Measurements from ENCODE around the gene CCR8. TPM values are rescaled to one million over a fixed set of nuclear protein-coding genes. Genes with fewer than 3 reads are reported as not detected.

CCR8 gene
- polyA plus RNA-seq, 1 donor, result 0.09 TPM

GRCh38 chr3:39289107-39289506, 40.4 kb upstream of the CCR8 start:
- Histone ChIP-seq H3K27ac (ENCODE audit: low read length) (no peak overlapping the region), H3K27me3 (ENCODE audit: control insufficient read depth, insufficient read depth, low read length) (no peaks in the 10 kb centered on the region), H3K9me3 (ENCODE audit: control insufficient read depth, low read depth, low read length) (no peaks in the 10 kb centered on the region), H3K4me1 (ENCODE audit: control insufficient read depth, insufficient read depth, low read length) (peaks cover 7% of the 10 kb centered on the region), H3K36me3 (ENCODE audit: control insufficient read depth, insufficient read depth, low read length) (no peaks in the 10 kb centered on the region), H3K4me3 (ENCODE audit: low read length) (no peak overlapping the region)
- WGBS (ENCODE audit: insufficient coverage, low lambda C conversion rate), result no CpG with 5 or more reads among the region's 4 CpGs
- no peak for DNase-seq

- no peak overlapping the region for H3K27ac ChIP-seq (ENCODE audit: low read length)
- peak in 1 of 2 donors; percentile 58 for DNase-seq
- no peaks in the 10 kb centered on the region for H3K9me3 ChIP-seq (ENCODE audit: control insufficient read depth, low read depth, low read length)
- peaks cover 7% of the 10 kb centered on the region for H3K4me1 ChIP-seq (ENCODE audit: control insufficient read depth, insufficient read depth, low read length)
- no CpG with 5 or more reads among the region's 4 CpGs for WGBS (ENCODE audit: insufficient coverage, low lambda C conversion rate)
- no peaks in the 10 kb centered on the region for H3K27me3 ChIP-seq (ENCODE audit: control insufficient read depth, insufficient read depth, low read length)
- no peaks in the 10 kb centered on the region for H3K36me3 ChIP-seq (ENCODE audit: control insufficient read depth, insufficient read depth, low read length)
- H3K4me3 ChIP-seq (ENCODE audit: low read length), result no peak overlapping the region
Observed at GRCh38 chr3:39290255-39290654, 39.3 kb upstream of the CCR8 start.

GRCh38 chr3:39291903-39292329, 37.6 kb upstream of the CCR8 start:
- Histone ChIP-seq H3K27ac (ENCODE audit: low read length) (no peak overlapping the region), H3K4me1 (ENCODE audit: control insufficient read depth, insufficient read depth, low read length) (peaks cover 7% of the 10 kb centered on the region), H3K4me3 (ENCODE audit: low read length) (no peak overlapping the region), H3K27me3 (ENCODE audit: control insufficient read depth, insufficient read depth, low read length) (no peaks in the 10 kb centered on the region), H3K9me3 (ENCODE audit: control insufficient read depth, low read depth, low read length) (no peaks in the 10 kb centered on the region), H3K36me3 (ENCODE audit: control insufficient read depth, insufficient read depth, low read length) (no peaks in the 10 kb centered on the region)
- WGBS (ENCODE audit: insufficient coverage, low lambda C conversion rate), result no CpG with 5 or more reads among the region's 5 CpGs
- peak; percentile 31 to 46 for DNase-seq

- Histone ChIP-seq H3K4me3 (ENCODE audit: low read length) (no peak overlapping the region), H3K36me3 (ENCODE audit: control insufficient read depth, insufficient read depth, low read length) (no peaks in the 10 kb centered on the region), H3K27ac (ENCODE audit: low read length) (no peak overlapping the region), H3K9me3 (ENCODE audit: control insufficient read depth, low read depth, low read length) (peaks cover under 1% of the 10 kb centered on the region), H3K4me1 (ENCODE audit: control insufficient read depth, insufficient read depth, low read length) (peaks cover 7% of the 10 kb centered on the region), H3K27me3 (ENCODE audit: control insufficient read depth, insufficient read depth, low read length) (no peaks in the 10 kb centered on the region)
- DNase-seq, result no peak
- WGBS (ENCODE audit: insufficient coverage, low lambda C conversion rate), result no CpG with 5 or more reads among the region's 4 CpGs
Observed at GRCh38 chr3:39292961-39293360, 36.5 kb upstream of the CCR8 start.

DNA sequence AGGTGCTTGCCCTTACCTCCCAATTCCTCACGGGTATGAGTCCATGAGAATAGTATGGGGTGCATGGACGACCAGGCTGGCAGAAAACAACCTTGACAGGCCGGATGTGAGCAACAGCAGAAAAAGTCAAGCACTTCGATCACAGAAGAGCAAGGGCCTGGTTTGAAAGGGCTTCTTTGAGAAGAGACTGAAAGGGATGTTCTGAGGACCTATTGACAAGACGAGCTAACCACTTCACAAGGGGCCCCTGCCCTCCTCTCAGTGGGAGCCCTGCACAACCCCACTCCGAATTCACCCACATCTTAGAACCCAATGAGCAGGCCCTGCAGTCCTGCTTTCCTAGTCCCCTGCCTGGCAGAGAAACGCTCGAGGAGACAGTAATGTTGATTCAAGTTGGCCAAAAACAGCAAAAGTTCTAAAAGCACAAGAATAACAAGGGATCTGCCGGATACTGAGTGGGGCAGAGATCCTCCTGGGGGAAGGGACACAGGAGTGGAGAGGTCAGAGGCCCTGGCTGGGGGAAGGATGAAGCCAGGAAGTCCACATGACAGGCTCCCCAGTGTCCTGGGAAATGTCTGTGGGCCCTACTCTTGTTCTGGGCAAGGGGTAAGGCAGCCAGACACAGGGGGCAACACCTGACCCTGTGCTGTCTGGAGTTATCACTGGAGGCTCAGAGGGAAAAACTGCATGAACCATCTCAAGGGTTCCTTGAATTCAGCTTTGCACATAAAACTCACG, 34.9 kb upstream of the CCR8 start:
- H3K9me3 ChIP-seq (ENCODE audit: control insufficient read depth, low read depth, low read length), result peaks cover 10% of the 10 kb centered on the region
- no peak overlapping the region for H3K27ac ChIP-seq (ENCODE audit: low read length)
- no peak for DNase-seq
- H3K36me3 ChIP-seq (ENCODE audit: control insufficient read depth, insufficient read depth, low read length), result no peaks in the 10 kb centered on the region
- H3K4me3 ChIP-seq (ENCODE audit: low read length), result no peak overlapping the region
- H3K4me1 ChIP-seq (ENCODE audit: control insufficient read depth, insufficient read depth, low read length), result peaks cover 3% of the 10 kb centered on the region
- H3K27me3 ChIP-seq (ENCODE audit: control insufficient read depth, insufficient read depth, low read length), result no peaks in the 10 kb centered on the region
- WGBS (ENCODE audit: insufficient coverage, low lambda C conversion rate), result no CpG with 5 or more reads among the region's 10 CpGs

DNA sequence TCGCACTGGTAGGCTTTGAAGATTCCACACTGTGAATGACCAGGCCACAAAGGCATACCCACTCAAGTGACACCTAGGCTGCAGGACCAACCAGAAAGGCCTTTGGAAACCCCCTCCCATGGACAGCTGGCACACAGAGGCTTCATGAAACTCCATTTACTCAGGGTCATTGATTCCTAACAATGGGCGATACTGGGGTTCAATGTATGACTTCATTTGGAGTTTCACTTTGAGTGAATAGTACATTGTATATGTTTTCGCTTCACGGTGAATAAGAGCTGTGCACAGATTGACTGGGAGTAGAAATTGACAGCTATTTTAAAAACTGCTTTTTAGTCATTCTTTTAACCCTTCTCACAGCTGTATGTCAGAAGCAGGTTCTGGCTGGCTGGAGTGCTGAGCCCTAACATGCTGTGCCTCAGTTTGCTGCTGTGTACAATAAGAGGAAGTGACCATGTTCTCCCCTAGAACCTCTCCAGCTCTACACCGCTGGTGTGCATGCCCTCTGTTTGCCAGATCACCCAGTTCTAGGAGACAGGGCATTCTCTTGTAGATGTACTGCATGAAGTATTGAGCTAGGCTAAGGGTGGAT, 34.2 kb upstream of the CCR8 start:
- Histone ChIP-seq H3K27me3 (ENCODE audit: control insufficient read depth, insufficient read depth, low read length) (no peaks in the 10 kb centered on the region), H3K36me3 (ENCODE audit: control insufficient read depth, insufficient read depth, low read length) (no peaks in the 10 kb centered on the region), H3K27ac (ENCODE audit: low read length) (no peak overlapping the region), H3K4me1 (ENCODE audit: control insufficient read depth, insufficient read depth, low read length) (no peaks in the 10 kb centered on the region), H3K9me3 (ENCODE audit: control insufficient read depth, low read depth, low read length) (peaks cover 13% of the 10 kb centered on the region), H3K4me3 (ENCODE audit: low read length) (no peak overlapping the region)
- WGBS (ENCODE audit: insufficient coverage, low lambda C conversion rate), result no CpG with 5 or more reads among the region's 5 CpGs
- no peak for DNase-seq

DNA sequence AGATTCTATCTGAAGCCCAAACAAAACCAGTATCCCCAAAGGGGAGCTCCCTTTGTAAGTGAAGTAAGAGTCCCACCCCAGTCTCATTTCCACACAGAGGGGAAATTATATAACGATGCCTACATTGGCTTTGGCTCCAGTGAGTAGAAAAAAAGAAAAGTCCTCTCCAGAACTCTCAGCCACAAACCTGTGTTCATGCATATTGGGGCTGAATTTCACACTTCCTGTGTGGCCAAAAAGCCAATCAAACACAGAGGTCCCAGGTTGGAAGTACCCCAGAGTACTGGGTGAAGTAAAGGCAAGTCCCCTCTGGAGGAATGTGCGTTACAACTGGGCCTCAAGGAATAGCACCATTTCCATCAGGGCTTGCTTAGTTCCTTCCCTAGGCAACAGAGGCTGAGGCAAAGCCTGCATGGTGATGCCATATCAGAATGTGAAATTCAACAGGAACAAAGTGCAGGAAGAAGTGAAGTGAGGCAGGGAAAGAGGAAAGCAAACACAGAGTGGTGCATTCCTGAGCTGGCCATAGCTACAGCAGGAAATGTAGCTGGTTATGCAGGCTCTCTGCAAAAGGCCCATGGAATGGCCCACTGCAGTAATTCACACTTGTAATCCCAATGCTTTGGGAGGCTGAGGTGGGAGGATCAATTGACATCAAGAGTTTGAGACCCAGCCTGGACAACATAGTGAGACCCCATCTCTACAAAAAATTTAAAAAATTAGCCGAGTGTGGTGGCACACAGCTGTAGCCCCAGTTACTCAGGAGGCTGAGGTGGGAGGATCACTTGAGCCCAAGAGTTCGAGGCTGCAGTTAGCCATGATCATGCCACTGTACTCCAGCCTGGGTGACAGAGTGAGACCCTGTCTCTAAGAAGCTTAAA, 33.1 kb upstream of the CCR8 start:
- Histone ChIP-seq H3K4me1 (ENCODE audit: control insufficient read depth, insufficient read depth, low read length) (no peaks in the 10 kb centered on the region), H3K36me3 (ENCODE audit: control insufficient read depth, insufficient read depth, low read length) (no peaks in the 10 kb centered on the region), H3K27me3 (ENCODE audit: control insufficient read depth, insufficient read depth, low read length) (no peaks in the 10 kb centered on the region), H3K4me3 (ENCODE audit: low read length) (no peak overlapping the region), H3K9me3 (ENCODE audit: control insufficient read depth, low read depth, low read length) (peaks cover 15% of the 10 kb centered on the region), H3K27ac (ENCODE audit: low read length) (no peak overlapping the region)
- no CpG with 5 or more reads among the region's 4 CpGs for WGBS (ENCODE audit: insufficient coverage, low lambda C conversion rate)
- DNase-seq, result no peak

DNA sequence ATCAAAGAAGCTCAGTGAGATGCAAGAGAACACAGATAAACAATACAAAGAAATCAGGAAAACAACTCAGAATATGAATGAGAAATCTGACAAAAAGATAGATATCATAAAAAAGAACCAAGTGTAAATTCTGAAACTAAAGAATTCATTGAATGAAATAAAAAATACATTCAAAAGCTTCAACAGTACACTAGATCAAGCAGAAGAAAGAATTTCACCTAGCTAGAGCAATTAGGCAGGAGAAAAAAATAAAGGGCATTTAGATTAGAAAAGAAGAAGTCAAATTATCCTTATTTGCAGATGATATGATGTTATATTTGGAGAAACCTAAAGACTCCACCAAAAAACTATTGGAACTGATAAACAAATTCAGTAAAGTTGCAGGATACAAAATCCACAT, 30.2 kb upstream of the CCR8 start:
- Histone ChIP-seq H3K4me1 (ENCODE audit: control insufficient read depth, insufficient read depth, low read length) (no peaks in the 10 kb centered on the region), H3K27me3 (ENCODE audit: control insufficient read depth, insufficient read depth, low read length) (no peaks in the 10 kb centered on the region), H3K4me3 (ENCODE audit: low read length) (no peak overlapping the region), H3K27ac (ENCODE audit: low read length) (no peak overlapping the region), H3K9me3 (ENCODE audit: control insufficient read depth, low read depth, low read length) (peaks cover 17% of the 10 kb centered on the region), H3K36me3 (ENCODE audit: control insufficient read depth, insufficient read depth, low read length) (no peaks in the 10 kb centered on the region)
- DNase-seq, result no peak

DNA sequence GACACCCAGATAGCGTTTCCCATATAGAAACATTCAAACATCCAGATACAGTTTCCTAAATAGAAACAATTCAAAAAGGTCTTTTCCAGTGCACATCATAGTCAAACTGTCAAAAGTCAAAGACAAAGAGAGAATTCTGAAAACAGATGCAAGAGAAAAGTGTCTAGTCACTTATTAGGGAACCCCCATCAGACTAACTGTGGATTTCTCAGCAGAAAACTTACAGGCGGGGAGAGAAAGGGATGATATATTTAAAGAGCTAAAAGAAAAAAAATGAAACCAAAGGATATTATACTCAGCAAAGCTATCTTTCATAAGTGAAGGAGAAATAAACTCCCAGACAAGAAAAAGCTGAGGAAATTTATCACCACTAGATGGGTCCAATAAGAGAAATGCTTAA, 27.3 kb upstream of the CCR8 start:
- no peaks in the 10 kb centered on the region for H3K4me1 ChIP-seq (ENCODE audit: control insufficient read depth, insufficient read depth, low read length)
- H3K27me3 ChIP-seq (ENCODE audit: control insufficient read depth, insufficient read depth, low read length), result no peaks in the 10 kb centered on the region
- no peaks in the 10 kb centered on the region for H3K36me3 ChIP-seq (ENCODE audit: control insufficient read depth, insufficient read depth, low read length)
- DNase-seq, result no peak
- peaks cover 17% of the 10 kb centered on the region for H3K9me3 ChIP-seq (ENCODE audit: control insufficient read depth, low read depth, low read length)
- WGBS (ENCODE audit: insufficient coverage, low lambda C conversion rate), result no CpG with 5 or more reads among the region's 2 CpGs
- H3K27ac ChIP-seq (ENCODE audit: low read length), result no peak overlapping the region
- H3K4me3 ChIP-seq (ENCODE audit: low read length), result no peak overlapping the region

- DNase-seq, result no peak
- H3K27me3 ChIP-seq (ENCODE audit: control insufficient read depth, insufficient read depth, low read length), result no peaks in the 10 kb centered on the region
- no peak overlapping the region for H3K27ac ChIP-seq (ENCODE audit: low read length)
- no peak overlapping the region for H3K4me3 ChIP-seq (ENCODE audit: low read length)
- peaks cover 19% of the 10 kb centered on the region for H3K9me3 ChIP-seq (ENCODE audit: control insufficient read depth, low read depth, low read length)
- H3K4me1 ChIP-seq (ENCODE audit: control insufficient read depth, insufficient read depth, low read length), result peaks cover 5% of the 10 kb centered on the region
- no peaks in the 10 kb centered on the region for H3K36me3 ChIP-seq (ENCODE audit: control insufficient read depth, insufficient read depth, low read length)
Observed at GRCh38 chr3:39313289-39313688, 16.2 kb upstream of the CCR8 start.

Measured in large intestine (tissue), 3 donors.